Heart left ventricle (tissue), 13 donors: ENCODE results near the gene BLCAP.

ENCODE experiments used
- POLR2A ChIP-seq, 2 donors: fragments of 450-650 bp; IDR thresholded peaks; one replicate each; pipeline ENCODE4 v1.6.1; 2017; ENCODE audit warnings: antibody characterized with exemption in 2 of 2, mild to moderate bottlenecking in 2 of 2, moderate library complexity in 2 of 2
- TF ChIP-seq, protein P1 (sequence below), 12 donors: fragments of 200-600 bp; sonication (generic) in 4 of 12; IDR thresholded peaks; one replicate each; pipeline versions ENCODE4 v1.5.0 to v1.8.0; 2018 to 2022; ENCODE audit warnings: antibody characterized with exemption in 12 of 12, mild to moderate bottlenecking in 5 of 12
- donor health status: ischemic (EF 13 %, LVEDD 7.1; RV severe dilation, severe dysfunction).
- donor health status: DM: no; HTN: yes; CAD: no.
- donor health status: DM: no; HTN: no; CAD: no.
- donor health status: ischemic (EF 25% LVEDD 6.9; RV normal size, moderate dysfunction).
- donor health status: ischemic (EF 25% LVEDD 5.7; RV mildly dilated, moderate dysfunction).
- donor health status: ischemic (EF 35%, LVEDD 5.7; RV mildly dilated, moderate dysfunction).
- donor health status: nonischemic (EF 11% LVEDD 7.7; RV severe dilation, severe dysfunction).
- donor health status: DM: yes; HTN: yes; CAD: no.
- donor health status: PGD.
- donor health status: ischemic (EF 29% LVEDD 5.4; RV normal size, mild dysfunction).
- donor health status: nonischemic (EF 23%, LVEDD 6.1; RV moderate dilation, normal function).

DNA sequence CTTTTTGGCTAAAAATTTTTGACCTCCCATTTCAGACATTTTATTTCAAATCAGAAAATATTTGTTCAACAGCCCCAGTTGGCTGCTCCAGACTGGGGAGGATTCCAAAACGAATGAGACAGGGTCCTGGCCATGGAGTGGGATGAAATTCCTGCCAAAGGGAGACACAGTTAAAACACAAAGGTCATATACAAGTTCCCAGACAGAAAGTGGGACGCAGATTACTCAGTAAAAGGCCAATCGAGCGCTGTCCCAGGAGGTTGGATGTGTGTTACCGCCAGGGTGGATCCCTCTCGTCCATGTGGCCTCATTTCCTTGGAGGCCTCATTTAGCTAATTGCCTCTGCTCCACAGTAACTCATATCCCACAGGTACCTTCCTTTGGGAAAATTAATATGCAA is 48.4 kb downstream of the BLCAP start:
- TF ChIP-seq, protein P1, sequence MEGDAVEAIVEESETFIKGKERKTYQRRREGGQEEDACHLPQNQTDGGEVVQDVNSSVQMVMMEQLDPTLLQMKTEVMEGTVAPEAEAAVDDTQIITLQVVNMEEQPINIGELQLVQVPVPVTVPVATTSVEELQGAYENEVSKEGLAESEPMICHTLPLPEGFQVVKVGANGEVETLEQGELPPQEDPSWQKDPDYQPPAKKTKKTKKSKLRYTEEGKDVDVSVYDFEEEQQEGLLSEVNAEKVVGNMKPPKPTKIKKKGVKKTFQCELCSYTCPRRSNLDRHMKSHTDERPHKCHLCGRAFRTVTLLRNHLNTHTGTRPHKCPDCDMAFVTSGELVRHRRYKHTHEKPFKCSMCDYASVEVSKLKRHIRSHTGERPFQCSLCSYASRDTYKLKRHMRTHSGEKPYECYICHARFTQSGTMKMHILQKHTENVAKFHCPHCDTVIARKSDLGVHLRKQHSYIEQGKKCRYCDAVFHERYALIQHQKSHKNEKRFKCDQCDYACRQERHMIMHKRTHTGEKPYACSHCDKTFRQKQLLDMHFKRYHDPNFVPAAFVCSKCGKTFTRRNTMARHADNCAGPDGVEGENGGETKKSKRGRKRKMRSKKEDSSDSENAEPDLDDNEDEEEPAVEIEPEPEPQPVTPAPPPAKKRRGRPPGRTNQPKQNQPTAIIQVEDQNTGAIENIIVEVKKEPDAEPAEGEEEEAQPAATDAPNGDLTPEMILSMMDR (IDR thresholded peaks at IDR 0.05), result no peak
- no peak for TF ChIP-seq POLR2A (IDR thresholded peaks at IDR 0.05)
